ENCODE measurements around the gene FAM107B. TPM values are rescaled to one million over a fixed set of nuclear protein-coding genes. Genes with fewer than 3 reads are reported as not detected.

FAM107B gene
- total RNA-seq, 1 donor from 2014 or later = 43.0 TPM

DNA sequence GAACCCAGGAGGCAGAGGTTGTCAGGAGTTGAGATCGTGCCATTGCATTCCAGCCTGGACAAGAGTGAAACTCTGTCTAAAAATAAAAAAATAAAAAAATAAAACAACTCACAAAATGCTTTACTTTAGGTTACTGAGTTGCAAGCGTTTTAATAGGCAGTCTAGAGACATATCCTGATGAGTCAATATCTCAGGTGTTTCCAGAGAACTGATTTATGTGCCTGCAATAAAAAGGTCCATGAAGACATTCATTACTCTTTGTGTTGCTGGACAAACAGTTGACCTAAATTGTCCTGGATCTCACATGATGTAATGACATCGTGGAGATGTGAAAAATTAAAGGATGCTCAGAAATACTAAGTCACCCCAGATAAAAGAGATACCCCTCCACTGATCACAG, 31.6 kb upstream of the FAM107B start:
- H3K4me1 Mint-ChIP-seq = no peaks in the 10 kb centered on the region
- no peaks in the 10 kb centered on the region for H3K79me2 ChIP-seq (ENCODE audit: low read depth)
- no peaks in the 10 kb centered on the region for H3K4me1 ChIP-seq
- TF ChIP-seq EZH2phosphoT487 (IDR thresholded peaks at IDR 0.05) = no peak
- no peak for DNase-seq (ENCODE audit: low spot score)
- H4K20me1 ChIP-seq (ENCODE audit: low read depth) = no peaks in the 10 kb centered on the region
- H3K27me3 Mint-ChIP-seq (ENCODE audit: insufficient read depth, low read depth) = peaks cover 5% of the 10 kb centered on the region
- H3K9ac ChIP-seq = no peak overlapping the region
- H3K27me3 ChIP-seq = no peaks in the 10 kb centered on the region
- H3K36me3 ChIP-seq = no peaks in the 10 kb centered on the region
- H2AFZ ChIP-seq (replicated peaks) = no peak overlapping the region
- H3K4me3 Mint-ChIP-seq = no peak overlapping the region
- peaks cover 3% of the 10 kb centered on the region for H3K9me3 Mint-ChIP-seq
- no peaks in the 10 kb centered on the region for H3F3A ChIP-seq (ENCODE audit: low read depth)
- H3K4me3 ChIP-seq = no peak overlapping the region
- no peaks in the 10 kb centered on the region for H3K9me3 ChIP-seq (ENCODE audit: low read depth)
- H3K4me2 ChIP-seq = no peak overlapping the region
- H3K36me3 Mint-ChIP-seq = no peaks in the 10 kb centered on the region
- no peak overlapping the region for H3K27ac ChIP-seq
- no peak overlapping the region for H3K27ac Mint-ChIP-seq

DNA sequence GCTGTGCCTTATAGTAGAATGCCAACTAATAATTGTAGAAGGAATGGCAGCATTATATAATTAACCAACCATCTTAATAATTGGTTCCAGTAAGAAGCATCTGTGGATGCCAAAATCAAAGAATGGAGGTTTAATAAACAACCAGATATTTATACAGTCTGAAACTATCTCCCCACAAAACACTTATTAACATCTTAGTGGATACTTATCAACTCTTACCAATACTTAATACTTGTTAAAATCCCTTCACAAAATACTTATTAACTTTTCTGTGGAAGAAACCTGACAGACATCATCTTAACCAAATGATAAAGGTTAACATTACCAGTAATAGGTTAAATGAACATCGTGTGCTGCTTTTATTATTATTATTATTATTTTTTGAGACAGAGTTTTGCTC, 29.1 kb upstream of the FAM107B start:
- no peaks in the 10 kb centered on the region for H3K4me1 ChIP-seq
- H3K4me3 Mint-ChIP-seq = no peak overlapping the region
- TF ChIP-seq EZH2 (IDR thresholded peaks at IDR 0.05) (no peak), EZH2phosphoT487 (IDR thresholded peaks at IDR 0.05) (no peak)
- TF ChIP-seq, protein P1, sequence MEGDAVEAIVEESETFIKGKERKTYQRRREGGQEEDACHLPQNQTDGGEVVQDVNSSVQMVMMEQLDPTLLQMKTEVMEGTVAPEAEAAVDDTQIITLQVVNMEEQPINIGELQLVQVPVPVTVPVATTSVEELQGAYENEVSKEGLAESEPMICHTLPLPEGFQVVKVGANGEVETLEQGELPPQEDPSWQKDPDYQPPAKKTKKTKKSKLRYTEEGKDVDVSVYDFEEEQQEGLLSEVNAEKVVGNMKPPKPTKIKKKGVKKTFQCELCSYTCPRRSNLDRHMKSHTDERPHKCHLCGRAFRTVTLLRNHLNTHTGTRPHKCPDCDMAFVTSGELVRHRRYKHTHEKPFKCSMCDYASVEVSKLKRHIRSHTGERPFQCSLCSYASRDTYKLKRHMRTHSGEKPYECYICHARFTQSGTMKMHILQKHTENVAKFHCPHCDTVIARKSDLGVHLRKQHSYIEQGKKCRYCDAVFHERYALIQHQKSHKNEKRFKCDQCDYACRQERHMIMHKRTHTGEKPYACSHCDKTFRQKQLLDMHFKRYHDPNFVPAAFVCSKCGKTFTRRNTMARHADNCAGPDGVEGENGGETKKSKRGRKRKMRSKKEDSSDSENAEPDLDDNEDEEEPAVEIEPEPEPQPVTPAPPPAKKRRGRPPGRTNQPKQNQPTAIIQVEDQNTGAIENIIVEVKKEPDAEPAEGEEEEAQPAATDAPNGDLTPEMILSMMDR (IDR thresholded peaks at IDR 0.05) = no peak
- no peaks in the 10 kb centered on the region for H3K27me3 Mint-ChIP-seq (ENCODE audit: insufficient read depth, low read depth)
- no peaks in the 10 kb centered on the region for H3K79me2 ChIP-seq (ENCODE audit: low read depth)
- H3F3A ChIP-seq (ENCODE audit: low read depth) = no peaks in the 10 kb centered on the region
- no peak overlapping the region for H3K27ac Mint-ChIP-seq
- no peaks in the 10 kb centered on the region for H3K9me3 ChIP-seq (ENCODE audit: low read depth)
- no peaks in the 10 kb centered on the region for H4K20me1 ChIP-seq (ENCODE audit: low read depth)
- DNase-seq (ENCODE audit: low spot score) = no peak
- peaks cover 3% of the 10 kb centered on the region for H3K9me3 Mint-ChIP-seq
- no peaks in the 10 kb centered on the region for H3K4me1 Mint-ChIP-seq
- H3K27me3 ChIP-seq = no peaks in the 10 kb centered on the region
- no peak overlapping the region for H3K4me2 ChIP-seq
- no peaks in the 10 kb centered on the region for H3K36me3 ChIP-seq
- H2AFZ ChIP-seq (replicated peaks) = no peak overlapping the region
- H3K4me3 ChIP-seq = no peak overlapping the region
- no peaks in the 10 kb centered on the region for H3K36me3 Mint-ChIP-seq
- H3K27ac ChIP-seq = no peak overlapping the region
- H3K9ac ChIP-seq = no peak overlapping the region

DNA sequence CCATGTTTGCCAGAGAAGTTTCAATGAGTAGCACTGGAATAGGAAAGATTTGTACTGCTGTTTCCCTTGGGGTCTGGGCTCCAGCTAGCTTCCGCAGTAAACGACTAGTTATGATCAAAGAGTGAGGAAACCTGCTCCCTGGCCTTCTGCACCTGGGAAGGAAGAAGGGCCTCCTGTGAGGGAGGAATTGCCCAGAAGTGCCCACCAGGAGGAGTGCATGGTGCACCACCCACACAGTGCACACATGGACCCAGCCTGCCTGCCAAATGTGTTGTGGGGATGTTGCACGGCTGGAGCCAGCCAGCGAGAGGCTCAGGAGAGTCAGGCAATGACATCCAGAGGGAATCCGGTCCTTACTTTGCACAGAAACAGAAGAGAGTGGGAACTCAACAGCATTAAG, 27.0 kb upstream of the FAM107B start:
- Histone ChIP-seq H3K27me3 (no peaks in the 10 kb centered on the region), H3F3A (ENCODE audit: low read depth) (no peaks in the 10 kb centered on the region), H3K4me1 (no peaks in the 10 kb centered on the region), H3K79me2 (ENCODE audit: low read depth) (no peaks in the 10 kb centered on the region), H3K36me3 (no peaks in the 10 kb centered on the region), H3K9ac (no peak overlapping the region), H3K9me3 (ENCODE audit: low read depth) (no peaks in the 10 kb centered on the region), H3K4me2 (no peak overlapping the region), H2AFZ (replicated peaks) (no peak overlapping the region), H4K20me1 (ENCODE audit: low read depth) (no peaks in the 10 kb centered on the region), H3K27ac (no peak overlapping the region), H3K4me3 (no peak overlapping the region)
- Mint-ChIP-seq H3K4me1 (no peaks in the 10 kb centered on the region), H3K4me3 (no peak overlapping the region), H3K27me3 (ENCODE audit: insufficient read depth, low read depth) (no peaks in the 10 kb centered on the region), H3K9me3 (peaks cover 3% of the 10 kb centered on the region), H3K36me3 (no peaks in the 10 kb centered on the region), H3K27ac (no peak overlapping the region)
- DNase-seq (ENCODE audit: low spot score) = peak; percentile 31
- TF ChIP-seq EZH2 (IDR thresholded peaks at IDR 0.05) (no peak), EZH2phosphoT487 (IDR thresholded peaks at IDR 0.05) (no peak)
- TF ChIP-seq, protein P1 (IDR thresholded peaks at IDR 0.05) = no peak

DNA sequence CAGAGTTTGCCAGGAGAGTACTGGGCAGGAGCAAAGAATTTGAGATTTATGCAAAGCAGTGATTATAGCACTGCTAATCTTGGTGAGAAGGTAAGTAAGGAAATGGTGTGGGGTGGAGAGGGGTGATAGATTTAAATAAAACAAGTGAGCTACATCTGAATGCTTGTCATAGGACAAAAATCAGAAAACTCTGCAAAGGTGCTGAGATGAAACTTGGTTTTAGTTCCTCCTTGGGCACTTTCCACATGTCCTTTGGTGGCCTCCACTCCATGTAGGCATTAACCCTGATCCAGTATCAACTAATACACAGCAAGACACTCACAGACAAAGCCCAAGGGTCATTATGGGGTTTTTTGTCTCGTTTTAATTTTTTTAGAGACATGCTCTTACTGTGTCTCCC, 25.7 kb upstream of the FAM107B start:
- H2AFZ ChIP-seq (replicated peaks) = no peak overlapping the region
- H3K27ac Mint-ChIP-seq = no peak overlapping the region
- H3K9ac ChIP-seq = no peak overlapping the region
- TF ChIP-seq EZH2phosphoT487 (IDR thresholded peaks at IDR 0.05) (no peak), EZH2 (IDR thresholded peaks at IDR 0.05) (no peak)
- TF ChIP-seq, protein P1 (IDR thresholded peaks at IDR 0.05) = no peak
- no peaks in the 10 kb centered on the region for H3K4me1 ChIP-seq
- H3K27me3 ChIP-seq = no peaks in the 10 kb centered on the region
- no peaks in the 10 kb centered on the region for H3K79me2 ChIP-seq (ENCODE audit: low read depth)
- no peak overlapping the region for H3K4me3 ChIP-seq
- no peaks in the 10 kb centered on the region for H3K36me3 Mint-ChIP-seq
- H3F3A ChIP-seq (ENCODE audit: low read depth) = no peaks in the 10 kb centered on the region
- no peaks in the 10 kb centered on the region for H3K9me3 ChIP-seq (ENCODE audit: low read depth)
- H3K36me3 ChIP-seq = no peaks in the 10 kb centered on the region
- H3K9me3 Mint-ChIP-seq = peaks cover 3% of the 10 kb centered on the region
- no peaks in the 10 kb centered on the region for H4K20me1 ChIP-seq (ENCODE audit: low read depth)
- no peak overlapping the region for H3K4me3 Mint-ChIP-seq
- H3K4me2 ChIP-seq = no peak overlapping the region
- H3K4me1 Mint-ChIP-seq = no peaks in the 10 kb centered on the region
- no peak for DNase-seq (ENCODE audit: low spot score)
- no peaks in the 10 kb centered on the region for H3K27me3 Mint-ChIP-seq (ENCODE audit: insufficient read depth, low read depth)
- no peak overlapping the region for H3K27ac ChIP-seq

Measured in neural progenitor cell (in vitro differentiated cells).